GM19452 (cell line): Measurements from ENCODE around the gene SAMD5.
"Not testable (repeated sequence)": the region's sequence is repeated elsewhere in the genome, so short reads cannot be mapped to it uniquely, and the experiment has no call there.

Experiments used
- ATAC-seq: cut with Tn5 transposase; IDR thresholded peaks from one replicate; pipeline ENCODE4 v1.9.1; 2021; ENCODE audit not compliant: unreplicated experiment

SAMD5 gene

DNA sequence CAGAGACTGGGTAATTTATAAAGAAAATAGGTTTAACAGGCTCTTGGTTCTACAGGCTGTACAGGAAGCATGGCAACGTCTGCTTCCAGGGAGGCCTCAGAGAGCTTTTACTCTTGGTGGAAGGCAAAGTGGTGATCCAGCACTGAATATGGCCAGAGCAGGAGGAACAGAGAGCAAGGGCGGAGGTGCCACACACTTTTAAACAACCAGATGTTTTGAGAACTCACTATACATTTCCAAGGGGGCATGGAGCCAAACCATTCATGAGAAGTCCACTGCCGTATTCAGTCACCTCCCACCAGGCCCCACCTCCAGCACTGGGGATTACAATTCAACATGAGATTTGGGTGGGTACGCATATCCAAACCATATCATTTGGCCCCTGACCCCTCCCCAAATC, 18.7 kb downstream of the SAMD5 start:
- no peak for ATAC-seq

DNA sequence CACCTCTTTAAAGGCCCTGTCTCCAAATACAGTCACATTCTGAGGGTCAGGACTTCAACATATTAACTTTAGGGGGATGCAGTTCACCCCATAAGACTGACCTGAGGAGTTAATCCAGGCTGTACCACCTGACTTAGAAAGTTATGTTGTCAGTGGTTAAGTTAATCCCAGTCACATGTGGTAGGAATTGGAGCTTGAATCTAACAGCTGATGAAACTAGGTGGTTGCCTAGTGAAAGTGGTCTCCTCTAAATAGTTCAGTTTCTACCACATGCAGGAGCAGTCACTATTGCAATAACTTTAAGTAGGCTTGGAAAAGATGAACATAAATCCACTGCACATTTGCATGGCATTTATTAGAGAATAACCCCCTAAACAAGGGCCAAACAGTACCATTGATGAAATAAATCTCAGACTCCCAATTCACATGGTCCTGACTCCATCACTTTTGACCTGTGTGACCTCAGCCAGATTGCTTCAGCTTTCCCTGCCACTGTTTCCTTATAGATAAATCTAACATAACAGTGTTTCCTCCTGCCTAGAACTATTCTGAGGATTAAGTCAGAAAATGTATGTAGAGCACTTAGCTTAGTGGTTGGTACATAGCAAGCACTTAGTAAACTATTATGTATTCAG, 20.1 kb downstream of the SAMD5 start:
- ATAC-seq = no peak

DNA sequence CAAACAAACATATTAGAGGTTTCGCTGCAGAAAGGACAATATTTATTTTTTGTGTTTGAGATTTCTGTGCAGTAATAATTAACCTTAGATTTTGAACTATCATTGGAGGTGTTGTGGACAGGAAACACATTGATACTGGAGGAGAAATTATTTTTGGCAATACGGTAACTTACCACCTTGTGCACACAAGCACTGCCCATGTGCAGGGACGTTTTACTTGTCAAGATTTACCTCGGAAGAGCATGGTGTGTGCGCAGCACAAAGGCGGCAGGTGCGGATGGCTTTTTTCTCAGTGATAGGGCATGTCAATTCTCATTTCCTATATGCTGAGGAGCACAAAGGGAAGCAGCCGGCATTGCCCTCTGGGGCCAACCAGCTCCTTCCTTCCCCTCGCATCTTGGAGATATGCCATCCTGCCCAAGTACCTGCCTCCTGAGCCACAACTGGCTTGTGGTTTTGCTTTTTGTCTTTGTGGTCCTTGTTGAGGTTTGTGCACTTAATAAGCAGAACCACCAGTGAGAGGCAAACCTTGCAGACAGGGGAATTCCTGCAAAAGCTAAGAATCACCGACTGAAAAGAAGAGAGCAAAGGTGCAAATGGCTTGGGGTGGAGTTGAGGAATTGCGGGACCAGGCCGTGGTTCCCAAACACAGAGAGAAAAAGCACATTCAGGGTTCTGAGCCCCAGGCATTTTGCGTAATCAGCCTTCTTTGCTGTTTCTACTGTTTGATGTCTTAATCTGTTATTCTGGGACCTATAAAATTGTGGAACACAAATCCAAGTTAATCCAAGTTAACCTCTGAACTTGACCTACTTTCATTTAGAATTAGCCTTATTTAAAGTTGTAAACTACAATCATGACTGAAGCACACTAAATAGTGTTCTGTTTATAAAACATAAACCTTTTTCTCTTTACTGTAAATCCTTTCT, 21.9 kb downstream of the SAMD5 start:
- peak; percentile 55 for ATAC-seq

DNA sequence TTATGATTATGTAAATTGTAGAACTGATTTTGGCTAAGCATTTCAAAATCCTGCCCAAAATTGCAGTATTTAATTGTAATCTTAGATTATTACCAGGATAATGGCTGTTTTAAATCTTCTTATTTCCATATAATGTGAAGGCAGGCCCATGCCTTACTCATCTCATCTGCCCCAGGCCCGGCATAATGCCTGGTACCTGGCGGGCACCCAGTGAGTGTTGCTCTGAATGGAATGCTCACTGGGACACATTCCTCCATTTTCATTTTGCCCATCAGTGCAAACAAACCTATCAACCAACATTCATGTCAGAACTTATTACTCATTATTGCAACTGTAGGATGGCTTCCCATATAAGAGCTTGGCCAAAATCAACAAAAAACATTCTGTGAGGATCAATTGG, 22.8 kb downstream of the SAMD5 start:
- ATAC-seq = no peak

DNA sequence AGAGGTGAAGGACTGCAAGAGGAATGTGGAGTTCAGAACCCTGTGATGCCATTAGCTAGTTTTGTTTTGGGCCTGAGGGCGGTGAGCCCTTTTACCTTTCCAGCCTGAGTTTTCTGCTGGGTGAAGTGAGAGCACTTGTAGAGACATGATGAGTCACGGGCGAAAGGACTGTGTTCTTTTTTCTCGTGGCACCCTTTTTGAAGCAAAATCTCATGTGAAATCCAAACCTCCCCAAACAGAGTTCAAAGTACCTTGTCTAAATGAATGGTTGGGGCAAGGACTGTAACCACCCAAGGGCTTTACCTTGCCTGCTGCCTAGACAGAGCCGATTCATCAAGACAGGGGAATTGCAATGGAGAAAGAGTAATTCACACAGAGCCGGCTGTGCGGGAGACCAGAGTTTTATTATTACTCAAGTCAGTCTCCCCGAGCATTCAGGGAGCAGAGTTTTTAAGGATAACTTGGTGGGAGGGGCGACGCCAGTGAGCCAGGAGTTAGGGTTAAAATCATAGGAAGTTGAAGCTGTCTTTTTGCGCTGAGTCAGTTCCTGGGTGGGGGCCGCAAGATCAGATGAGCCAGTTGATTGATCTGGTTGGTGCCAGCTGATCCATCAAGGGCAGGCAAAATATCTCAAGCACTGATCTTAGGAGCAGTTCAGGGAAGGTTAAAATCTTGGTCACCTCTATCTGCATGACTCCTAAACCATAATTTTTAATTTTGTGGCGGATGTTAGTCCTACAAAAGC, 25.8 kb downstream of the SAMD5 start:
- no peak for ATAC-seq

DNA sequence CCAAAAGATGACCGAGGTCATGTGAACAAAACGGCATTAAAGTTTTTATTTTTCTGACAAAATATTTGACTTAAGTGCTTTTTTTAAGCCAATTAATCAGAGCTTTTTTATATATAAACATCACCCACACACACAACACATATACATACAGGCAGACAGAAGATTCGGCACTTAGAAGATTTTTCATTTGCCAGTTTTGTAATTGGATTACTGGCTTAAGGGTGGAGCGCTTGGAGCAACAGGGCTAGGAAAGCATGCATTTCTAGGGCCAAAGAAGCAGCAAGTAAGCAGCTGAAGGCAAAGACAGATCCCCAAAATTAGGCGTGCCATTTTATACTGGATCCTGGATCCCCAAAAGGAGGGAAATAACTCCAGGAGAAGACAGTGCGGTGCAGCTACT, 30.3 kb downstream of the SAMD5 start:
- ATAC-seq = no peak

DNA sequence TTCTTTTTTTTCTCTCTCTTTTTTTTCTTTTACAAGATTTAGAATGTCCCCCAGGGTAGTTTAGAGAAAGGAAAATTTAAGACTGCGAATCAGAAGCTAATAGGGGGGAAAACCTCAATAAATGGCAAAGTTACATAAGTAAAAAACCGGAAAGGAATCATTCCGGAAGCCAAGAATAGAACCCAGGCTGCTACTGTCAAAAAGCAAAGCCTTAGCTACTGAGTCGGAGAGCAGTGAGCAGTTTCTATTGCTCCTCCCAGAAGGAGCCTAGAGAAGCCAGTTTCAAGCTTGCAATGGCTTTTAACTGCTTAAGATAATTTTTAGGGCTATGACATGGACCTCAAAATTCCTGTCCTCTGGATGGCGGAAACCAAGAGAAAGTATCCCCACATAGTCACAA, 31.6 kb downstream of the SAMD5 start:
- no peak for ATAC-seq

DNA sequence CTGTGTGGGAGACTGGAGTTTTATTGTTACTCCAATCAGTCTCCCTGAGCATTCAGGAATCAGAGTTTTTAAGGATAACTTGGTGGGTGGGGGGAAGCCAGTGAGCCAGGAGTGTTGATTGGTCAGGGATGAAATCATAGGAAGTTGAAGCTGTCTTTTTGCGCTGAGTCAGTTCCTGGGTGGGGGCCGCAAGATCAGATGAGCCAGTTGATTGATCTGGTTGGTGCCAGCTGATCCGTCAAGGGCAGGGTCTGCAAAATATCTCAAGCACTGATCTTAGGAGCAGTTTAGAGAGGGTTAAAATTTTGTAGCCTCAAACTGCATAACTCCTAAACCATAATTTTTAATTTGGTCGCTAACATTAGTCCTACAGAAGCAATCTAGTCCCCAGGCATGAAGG, 33.9 kb downstream of the SAMD5 start:
- ATAC-seq = not testable (repeated sequence)

DNA sequence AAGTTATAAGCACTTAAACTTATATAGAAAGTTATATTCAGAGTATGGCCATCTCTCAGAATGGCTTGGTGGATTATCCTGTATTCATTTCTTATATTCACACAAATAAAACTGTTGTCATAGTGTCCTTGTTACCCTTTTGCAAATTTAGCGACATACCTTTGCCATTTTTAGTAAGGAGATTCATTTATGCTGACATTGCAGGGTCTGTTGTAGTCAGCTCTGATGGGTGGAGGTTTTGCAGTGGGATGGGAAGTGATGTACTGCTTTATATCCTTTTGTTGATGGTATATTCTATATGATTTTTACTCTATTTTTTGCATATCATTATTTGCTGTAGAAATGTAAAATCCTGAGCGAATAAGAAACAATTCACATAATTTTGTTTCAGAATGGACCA, 35.9 kb downstream of the SAMD5 start:
- no peak for ATAC-seq

DNA sequence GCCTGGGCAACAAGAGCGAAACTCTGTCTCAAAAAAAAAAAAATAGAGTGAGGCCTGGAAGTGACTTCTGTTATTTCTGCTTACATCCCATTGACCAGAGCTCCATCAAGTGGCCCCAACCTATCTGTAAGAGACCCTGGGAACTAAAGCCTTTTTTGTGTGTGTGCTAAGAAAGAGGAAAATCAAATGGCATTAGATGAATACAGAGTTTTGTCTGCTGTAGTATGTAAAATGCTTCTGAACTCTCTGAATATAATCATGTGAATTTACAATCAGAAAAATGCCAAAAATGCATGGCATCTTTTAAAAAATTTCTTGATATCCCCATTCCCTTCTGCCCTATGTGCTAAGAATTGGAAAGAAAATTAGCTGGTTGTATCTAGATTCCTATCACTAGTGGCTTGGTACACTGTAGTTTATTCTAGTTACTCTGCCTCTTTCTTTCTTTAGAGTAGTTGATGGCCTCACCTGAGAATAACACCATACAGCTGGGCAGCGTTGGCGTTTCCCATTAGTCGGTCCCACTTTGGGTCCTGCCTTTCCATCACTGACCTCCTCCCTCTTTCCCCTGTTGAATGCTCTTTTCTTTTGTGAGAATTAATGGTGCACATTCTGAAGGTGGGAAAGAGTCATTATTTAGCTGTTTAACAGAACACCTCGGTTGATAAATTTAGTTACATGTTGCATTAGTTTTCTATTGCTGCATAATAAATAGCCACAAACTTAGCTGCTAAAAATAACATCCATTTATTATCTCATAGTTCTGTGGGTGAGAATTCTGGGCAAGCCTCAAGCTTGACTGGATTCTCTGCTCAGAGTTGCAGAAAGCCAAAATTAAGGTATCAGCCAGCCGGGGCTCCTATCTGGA, 38.2 kb downstream of the SAMD5 start:
- no peak for ATAC-seq

DNA sequence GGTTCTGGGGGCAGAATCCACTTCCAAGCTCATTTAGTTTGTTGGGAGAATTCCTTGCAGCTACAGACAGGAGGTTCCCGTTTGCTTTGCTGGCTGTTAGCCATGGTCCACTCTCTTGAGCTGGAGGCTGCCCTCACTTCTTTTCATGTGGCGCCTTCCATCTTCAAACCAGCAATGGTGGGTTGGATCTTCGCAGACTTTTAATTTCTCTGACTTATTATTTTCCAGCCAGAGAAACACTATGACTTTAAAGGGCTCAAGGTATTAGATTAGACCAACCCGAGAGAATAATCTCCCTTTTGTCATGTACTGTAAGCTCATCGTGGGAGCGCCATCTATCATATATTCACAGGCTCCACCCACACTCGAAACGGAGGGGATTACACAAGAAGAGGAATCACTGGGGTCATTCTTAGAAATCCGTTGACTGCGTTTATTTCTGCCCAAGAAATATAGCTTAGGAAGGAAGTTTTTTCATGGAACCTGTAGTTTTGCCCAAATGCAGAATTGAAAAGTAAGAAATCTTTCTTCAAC, 38.9 kb downstream of the SAMD5 start:
- no peak for ATAC-seq

DNA sequence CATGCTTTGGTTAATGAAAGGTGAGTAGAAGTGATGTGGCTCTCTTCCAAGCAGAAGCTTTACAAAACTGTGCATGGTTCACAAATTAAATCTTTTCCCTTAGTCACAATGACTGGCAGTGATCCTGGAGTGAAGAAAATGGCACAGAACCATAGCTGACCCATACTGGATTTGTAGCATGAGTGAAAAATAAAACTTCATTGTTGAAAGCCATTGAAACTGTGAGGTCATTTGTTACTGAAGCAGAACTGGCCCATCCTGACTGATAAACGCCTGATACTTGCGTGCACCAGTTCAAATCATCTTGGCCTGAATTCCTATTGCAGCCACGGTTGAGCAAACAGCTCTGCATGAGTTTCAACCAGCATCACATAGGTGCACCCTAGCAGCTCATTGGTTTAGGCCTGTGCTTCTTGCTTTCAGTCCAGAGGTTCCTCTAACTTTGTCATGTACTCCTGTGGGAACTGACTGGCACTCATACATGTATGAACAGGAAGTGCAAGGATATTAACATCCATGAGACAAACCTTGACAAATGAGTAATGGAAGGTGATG, 40.5 kb downstream of the SAMD5 start:
- no peak for ATAC-seq

DNA sequence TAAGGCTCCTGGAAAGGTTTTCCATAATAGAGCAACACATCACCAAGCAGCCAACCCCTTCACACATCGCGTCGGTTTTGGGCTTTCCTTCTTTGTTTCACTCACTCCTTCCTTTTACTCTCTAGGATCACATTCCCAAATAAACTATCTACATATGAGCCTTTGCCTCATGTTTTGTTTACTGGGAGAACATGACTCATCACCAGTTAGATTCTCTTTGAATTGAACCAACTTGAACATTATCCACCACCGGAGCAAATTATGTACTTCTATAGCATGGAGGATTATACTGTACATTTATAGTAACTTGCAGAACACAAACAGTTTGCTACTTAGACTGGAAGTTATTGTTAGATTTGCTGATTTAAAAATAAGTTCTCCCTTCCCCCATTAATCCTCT, 41.0 kb downstream of the SAMD5 start:
- no peak for ATAC-seq

DNA sequence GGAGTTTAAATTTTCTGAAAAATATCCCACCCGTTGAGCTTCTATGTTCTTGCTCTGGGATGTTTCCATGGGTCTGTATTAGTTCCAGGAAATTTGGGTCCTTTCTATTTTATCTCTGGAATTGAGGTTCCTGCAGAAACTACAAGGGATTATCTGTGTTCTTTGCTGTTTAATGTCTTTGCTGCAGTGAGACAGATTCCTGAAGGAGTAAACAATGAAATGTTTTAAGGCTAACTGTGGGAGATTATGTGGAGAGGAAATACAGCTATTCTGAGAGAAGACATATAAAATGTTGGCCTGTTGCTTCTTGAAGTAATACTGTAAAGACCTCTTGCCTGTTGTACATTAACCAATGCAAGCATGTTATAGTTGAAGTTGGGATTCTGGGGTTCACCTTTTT, 43.5 kb downstream of the SAMD5 start:
- ATAC-seq = no peak

DNA sequence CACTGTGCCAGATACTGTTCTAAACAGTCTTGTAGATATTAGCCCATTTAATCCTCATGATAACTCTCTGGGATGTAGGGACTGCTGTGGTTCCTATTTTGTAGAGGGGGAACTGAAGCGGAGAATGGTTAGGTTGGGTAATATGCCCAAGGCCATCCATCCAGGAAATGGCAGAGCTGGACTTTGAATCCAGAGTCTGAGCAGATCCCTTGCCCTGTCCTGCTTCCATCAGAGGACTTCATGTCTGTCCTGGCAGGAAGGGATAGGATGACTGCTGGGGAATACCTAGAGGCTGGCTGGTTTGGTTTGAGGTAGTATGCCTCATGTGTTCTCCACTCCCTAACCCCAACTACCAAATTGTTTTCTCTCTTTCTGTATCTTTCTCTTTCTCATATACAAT, 44.6 kb downstream of the SAMD5 start:
- no peak for ATAC-seq

DNA sequence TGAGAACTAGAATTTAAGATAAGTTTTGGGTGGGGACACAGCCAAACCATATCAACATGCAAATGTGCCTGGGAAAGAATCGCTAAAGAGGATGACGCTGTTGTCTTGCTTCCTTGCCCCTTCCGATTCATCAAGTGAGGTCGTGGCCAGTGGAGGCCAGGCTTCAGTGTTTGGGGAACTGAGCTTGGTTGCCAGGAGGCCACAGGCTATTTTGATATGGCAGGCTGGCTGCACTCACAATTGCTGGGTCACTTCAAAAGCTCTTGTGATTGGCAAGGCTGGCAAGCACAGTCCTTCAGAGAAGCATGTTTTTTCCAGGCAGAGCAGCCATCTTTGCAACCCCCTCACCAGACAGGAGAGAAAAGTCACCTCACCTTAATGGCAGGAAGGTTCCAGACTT, 45.8 kb downstream of the SAMD5 start:
- ATAC-seq = no peak

DNA sequence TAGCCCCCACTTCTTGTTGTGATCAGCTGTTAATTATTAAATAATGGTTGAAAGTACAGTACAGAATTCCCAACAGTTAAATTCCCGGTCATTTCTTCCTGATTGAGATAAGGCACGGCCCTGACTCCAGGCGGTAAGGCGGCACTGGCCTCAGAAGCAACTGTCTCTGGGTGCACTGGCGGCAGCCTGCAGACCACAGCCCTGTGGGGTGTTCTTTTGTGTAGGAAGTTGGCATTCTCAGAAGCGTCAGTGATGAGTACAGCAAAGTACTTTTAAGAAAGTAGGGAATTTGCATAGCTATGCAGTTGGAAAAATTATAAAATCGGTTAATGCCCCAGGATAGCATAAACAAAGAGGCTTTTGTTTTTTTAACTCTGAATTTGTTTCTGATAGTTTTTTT, 50.5 kb downstream of the SAMD5 start:
- no peak for ATAC-seq

DNA sequence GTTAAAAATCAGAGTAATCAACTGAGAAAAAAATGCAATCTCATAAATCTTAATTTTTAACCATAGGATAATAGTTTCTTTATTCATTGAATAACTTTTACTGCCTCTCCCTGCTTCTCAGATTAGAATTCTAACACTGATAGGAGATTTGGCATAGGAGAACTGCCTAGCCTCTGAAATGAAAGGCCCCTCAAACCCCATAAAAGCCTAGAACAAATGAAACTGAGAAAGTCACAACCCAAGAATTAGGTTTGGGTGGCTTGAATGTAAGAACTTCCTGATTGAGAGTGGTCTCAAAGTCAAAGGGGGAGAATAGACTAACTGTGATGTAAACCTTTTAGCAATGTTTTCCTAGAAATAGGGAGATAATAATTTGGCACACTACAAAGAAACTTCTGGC, 52.2 kb downstream of the SAMD5 start:
- no peak for ATAC-seq

DNA sequence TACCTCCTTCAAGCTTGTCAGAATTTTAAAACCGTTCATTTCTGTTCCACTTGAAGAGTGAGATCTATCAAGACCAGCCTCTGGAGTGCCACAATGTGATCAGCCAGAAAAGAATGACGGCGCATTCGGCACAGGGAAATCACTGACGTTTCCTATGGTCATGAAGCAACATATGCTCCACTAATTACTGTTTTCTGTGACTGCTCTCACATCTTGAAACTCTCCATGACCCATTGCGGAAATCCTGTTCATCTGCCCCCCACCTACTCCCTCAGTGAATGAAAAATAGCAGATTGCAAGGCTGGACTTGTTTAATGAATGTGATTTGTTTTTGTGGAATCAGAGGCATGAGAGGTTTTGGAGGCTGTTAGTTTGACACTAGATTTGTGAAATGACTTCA, 53.2 kb downstream of the SAMD5 start:
- no peak for ATAC-seq

DNA sequence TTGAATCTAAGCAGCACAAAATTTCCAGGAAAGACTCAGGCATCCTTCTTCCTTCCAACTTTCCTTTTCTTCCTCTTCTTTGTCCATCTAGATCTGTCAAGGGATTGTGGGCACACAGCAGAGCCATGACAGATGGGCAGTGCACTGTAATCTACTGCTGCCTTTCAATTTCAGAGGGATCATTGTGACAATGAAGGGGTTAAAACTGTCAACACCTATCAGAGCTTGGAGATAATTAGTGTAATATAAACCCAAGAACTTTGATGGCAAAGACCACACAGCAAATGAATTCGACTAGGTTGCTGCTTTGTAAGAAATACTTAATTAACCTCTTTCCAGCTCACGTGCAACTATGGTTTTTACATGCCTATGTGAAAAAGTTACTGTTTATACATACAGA, 55.0 kb downstream of the SAMD5 start:
- no peak for ATAC-seq
